Muscle layer of duodenum (tissue), 2 donors: Measurements from ENCODE around the gene EFL1.
"Not testable (repeated sequence)": the region's sequence is repeated elsewhere in the genome, so short reads cannot be mapped to it uniquely, and the experiment has no call there.

Experiments used
- H3K27ac ChIP-seq: one replicate; pipeline ENCODE4 v1.7.0; 2013; ENCODE audit warnings: mild to moderate bottlenecking, low read length
- H3K27me3 ChIP-seq: one replicate; pipeline ENCODE4 v1.7.0; 2013; ENCODE audit warnings: low read depth, mild to moderate bottlenecking, control low read depth, low read length
- H3K36me3 ChIP-seq, 2 donors: one replicate each; pipeline ENCODE4 v1.7.0; 2013; ENCODE audit warnings: low read length in 2 of 2, control low read depth in 1 of 2, mild to moderate bottlenecking in 1 of 2; ENCODE audit not compliant: insufficient read depth in 2 of 2, control insufficient read depth in 1 of 2
- H3K4me1 ChIP-seq, 2 donors: one replicate each; pipeline ENCODE4 v1.7.0; 2013; ENCODE audit warnings: low read length in 2 of 2, mild to moderate bottlenecking in 2 of 2, control low read depth in 1 of 2, moderate library complexity in 1 of 2; ENCODE audit not compliant: insufficient read depth in 2 of 2, control insufficient read depth in 1 of 2
- H3K4me3 ChIP-seq, 2 donors: one replicate each; pipeline ENCODE4 v1.7.0; 2013; ENCODE audit warnings: low read length in 2 of 2, low read depth in 1 of 2, mild to moderate bottlenecking in 1 of 2
- H3K9me3 ChIP-seq, 2 donors: one replicate each; pipeline ENCODE4 v1.7.0; 2013; ENCODE audit warnings: low read length in 2 of 2, control low read depth in 1 of 2, mild to moderate bottlenecking in 1 of 2; ENCODE audit not compliant: control insufficient read depth in 1 of 2
- donor health status: healthy.

EFL1 gene

GRCh38 chr15:82262422-82263026 is at the start of gene EFL1, which contains the start of gene SAXO2:
TSS of gene EFL1 (minus strand) at chr15:82262734. CDS start at chr15:82261778, 956 bp downstream.
TSS of gene SAXO2 (plus strand) at chr15:82262818. CDS start at chr15:82262880, 62 bp downstream.
- no peaks in the 10 kb centered on the region for H3K9me3 ChIP-seq
- peak within 1 kb of the TSS; percentile 63 for H3K27ac ChIP-seq
- H3K36me3 ChIP-seq = peaks cover 0 to 6% of the 10 kb centered on the region in 2 donors
- peak within 1 kb of the TSS; percentile 76 to 89 for H3K4me3 ChIP-seq
- H3K4me1 ChIP-seq = peaks cover 0 to 21% of the 10 kb centered on the region in 2 donors
- H3K27me3 ChIP-seq = no peaks in the 10 kb centered on the region

- not testable (repeated sequence) for H3K27ac ChIP-seq, H3K9me3 ChIP-seq, H3K36me3 ChIP-seq, H3K4me3 ChIP-seq, H3K4me1 ChIP-seq, H3K27me3 ChIP-seq
Measured at GRCh38 chr15:82311321-82311720, 48.8 kb upstream of the EFL1 start.

- Histone ChIP-seq H3K27me3 (no peaks in the 10 kb centered on the region), H3K4me3 (no peak overlapping the region), H3K27ac (no peak overlapping the region), H3K36me3 (no peaks in the 10 kb centered on the region), H3K9me3 (no peaks in the 10 kb centered on the region), H3K4me1 (no peaks in the 10 kb centered on the region)
Measured at GRCh38 chr15:82309802-82310201, 47.3 kb upstream of the EFL1 start.

- Histone ChIP-seq H3K4me1 (no peaks in the 10 kb centered on the region), H3K27ac (no peak overlapping the region), H3K4me3 (no peak overlapping the region), H3K36me3 (no peaks in the 10 kb centered on the region), H3K27me3 (no peaks in the 10 kb centered on the region), H3K9me3 (no peaks in the 10 kb centered on the region)
Measured at GRCh38 chr15:82307714-82308081, 45.2 kb upstream of the EFL1 start.

- no peaks in the 10 kb centered on the region for H3K27me3 ChIP-seq
- no peak overlapping the region for H3K27ac ChIP-seq
- no peaks in the 10 kb centered on the region for H3K9me3 ChIP-seq
- H3K36me3 ChIP-seq = no peaks in the 10 kb centered on the region
- H3K4me1 ChIP-seq = no peaks in the 10 kb centered on the region
- H3K4me3 ChIP-seq = no peak overlapping the region
Measured at GRCh38 chr15:82306791-82307713, 44.5 kb upstream of the EFL1 start.

GRCh38 chr15:82305621-82306048 is 43.1 kb upstream of the EFL1 start:
- Histone ChIP-seq H3K9me3 (no peaks in the 10 kb centered on the region), H3K27ac (no peak overlapping the region), H3K4me3 (no peak overlapping the region), H3K27me3 (no peaks in the 10 kb centered on the region), H3K4me1 (no peaks in the 10 kb centered on the region), H3K36me3 (no peaks in the 10 kb centered on the region)

GRCh38 chr15:82304778-82305090 is 42.2 kb upstream of the EFL1 start:
- no peaks in the 10 kb centered on the region for H3K9me3 ChIP-seq
- no peak overlapping the region for H3K4me3 ChIP-seq
- no peaks in the 10 kb centered on the region for H3K36me3 ChIP-seq
- no peak overlapping the region for H3K27ac ChIP-seq
- H3K4me1 ChIP-seq = no peaks in the 10 kb centered on the region
- no peaks in the 10 kb centered on the region for H3K27me3 ChIP-seq

- Histone ChIP-seq H3K27ac (no peak overlapping the region), H3K9me3 (no peaks in the 10 kb centered on the region), H3K4me1 (no peaks in the 10 kb centered on the region), H3K27me3 (no peaks in the 10 kb centered on the region), H3K36me3 (no peaks in the 10 kb centered on the region), H3K4me3 (no peak overlapping the region)
Measured at GRCh38 chr15:82303956-82304777, 41.6 kb upstream of the EFL1 start.

GRCh38 chr15:82301296-82302016 is 38.9 kb upstream of the EFL1 start:
- Histone ChIP-seq H3K4me3 (no peak overlapping the region), H3K27ac (no peak overlapping the region), H3K4me1 (no peaks in the 10 kb centered on the region), H3K36me3 (no peaks in the 10 kb centered on the region), H3K9me3 (no peaks in the 10 kb centered on the region), H3K27me3 (no peaks in the 10 kb centered on the region)

- H3K9me3 ChIP-seq = no peaks in the 10 kb centered on the region
- no peak overlapping the region for H3K27ac ChIP-seq
- H3K27me3 ChIP-seq = no peaks in the 10 kb centered on the region
Measured at GRCh38 chr15:82300883-82301282, 38.3 kb upstream of the EFL1 start.

GRCh38 chr15:82300326-82300725 is 37.8 kb upstream of the EFL1 start:
- H3K4me1 ChIP-seq, H3K27ac ChIP-seq, H3K4me3 ChIP-seq, H3K9me3 ChIP-seq, H3K36me3 ChIP-seq, H3K27me3 ChIP-seq: not testable (repeated sequence)

More at GRCh38 chr15:82300883-82301282, 38.3 kb upstream of the EFL1 start:
- H3K4me3 ChIP-seq = no peak overlapping the region
- H3K36me3 ChIP-seq = no peaks in the 10 kb centered on the region
- no peaks in the 10 kb centered on the region for H3K4me1 ChIP-seq
